Measurements from ENCODE around the gene CAPN7.

Gene CAPN7

DNA sequence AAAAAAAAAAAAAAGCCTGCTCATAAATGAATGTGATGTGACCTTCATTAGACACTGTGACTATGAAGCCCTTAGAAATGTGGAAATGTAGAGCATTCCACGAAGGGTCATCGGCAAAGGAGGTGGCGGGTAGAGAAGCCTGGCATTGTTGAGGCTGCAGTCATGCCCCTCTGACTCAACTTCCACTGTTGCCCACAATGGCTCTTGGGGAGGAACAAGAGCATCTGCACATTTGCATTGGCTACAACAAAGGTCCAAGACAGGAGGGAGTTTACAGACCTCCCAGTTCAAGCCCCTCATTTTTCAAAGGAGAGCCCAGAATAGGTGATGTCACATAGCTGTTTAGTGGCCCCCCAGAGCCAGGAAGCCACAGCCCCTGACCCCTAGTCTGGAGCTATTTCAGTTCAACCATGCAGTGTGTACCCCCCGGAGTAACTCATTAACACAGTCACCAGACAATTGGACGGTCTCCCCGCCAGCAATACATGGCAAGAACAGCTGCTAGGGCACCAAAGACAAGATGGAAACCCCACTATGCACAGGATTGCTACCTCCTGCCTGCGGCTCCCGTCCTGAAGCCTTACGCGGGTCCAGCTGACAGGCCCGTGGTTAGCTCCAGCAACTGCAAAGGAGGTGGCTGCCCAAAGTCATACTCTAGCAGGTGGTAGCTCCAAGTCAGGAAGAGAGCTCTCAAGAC is 70.1 kb downstream of the CAPN7 start:
- DNase-seq (ENCODE audit: low spot score), result no peak

DNA sequence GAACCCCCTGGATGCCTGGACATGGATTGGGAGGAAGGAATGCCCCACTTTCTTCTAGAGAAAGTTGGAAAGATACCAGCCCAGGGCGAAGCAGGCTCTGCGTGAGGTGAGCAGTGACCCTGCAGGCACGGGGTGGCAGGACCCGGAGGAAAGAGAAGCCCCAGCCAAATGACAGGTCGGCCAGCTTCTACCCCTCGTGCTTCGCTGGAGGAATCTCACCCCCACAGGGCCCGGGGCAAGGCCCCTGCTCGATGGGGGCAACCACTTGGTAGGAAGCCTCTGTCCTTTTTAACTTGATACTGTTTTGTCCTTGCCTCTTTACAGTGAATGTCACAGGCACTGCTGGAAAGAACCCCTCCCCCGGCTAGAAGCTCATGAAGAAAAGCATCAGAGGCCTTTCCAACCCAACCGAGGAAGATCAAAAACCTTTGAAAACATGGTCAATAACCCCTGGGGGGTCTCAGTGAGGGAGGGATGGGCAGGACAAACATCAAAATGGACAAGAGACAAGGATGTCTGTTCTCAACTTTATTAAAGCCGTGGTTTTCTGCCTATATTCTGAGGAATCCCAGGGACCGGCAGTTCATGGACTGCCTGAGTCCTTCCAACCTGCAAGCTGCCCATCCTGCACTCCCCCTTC is 71.9 kb downstream of the CAPN7 start:
- no peak for DNase-seq (ENCODE audit: low spot score)

DNA sequence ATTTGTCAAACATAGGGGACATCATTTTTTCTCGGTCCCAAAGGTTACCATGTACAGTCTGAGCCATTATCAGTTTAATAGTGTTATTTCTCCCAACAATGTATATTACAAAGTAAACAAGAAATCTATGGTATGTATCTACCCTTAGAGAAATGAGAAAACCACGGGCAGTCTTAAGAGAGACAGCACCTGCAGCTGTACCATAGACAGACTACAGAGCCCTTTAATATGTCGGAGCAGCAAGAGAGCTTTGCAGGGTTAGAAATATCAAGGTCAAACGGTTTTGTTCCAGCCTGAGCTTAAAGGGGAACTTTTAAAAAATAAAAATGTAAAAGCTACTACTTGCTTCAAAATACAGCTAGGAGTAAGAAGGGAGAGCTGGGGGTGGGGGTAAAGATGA is 73.2 kb downstream of the CAPN7 start:
- DNase-seq (ENCODE audit: low spot score), result no peak

DNA sequence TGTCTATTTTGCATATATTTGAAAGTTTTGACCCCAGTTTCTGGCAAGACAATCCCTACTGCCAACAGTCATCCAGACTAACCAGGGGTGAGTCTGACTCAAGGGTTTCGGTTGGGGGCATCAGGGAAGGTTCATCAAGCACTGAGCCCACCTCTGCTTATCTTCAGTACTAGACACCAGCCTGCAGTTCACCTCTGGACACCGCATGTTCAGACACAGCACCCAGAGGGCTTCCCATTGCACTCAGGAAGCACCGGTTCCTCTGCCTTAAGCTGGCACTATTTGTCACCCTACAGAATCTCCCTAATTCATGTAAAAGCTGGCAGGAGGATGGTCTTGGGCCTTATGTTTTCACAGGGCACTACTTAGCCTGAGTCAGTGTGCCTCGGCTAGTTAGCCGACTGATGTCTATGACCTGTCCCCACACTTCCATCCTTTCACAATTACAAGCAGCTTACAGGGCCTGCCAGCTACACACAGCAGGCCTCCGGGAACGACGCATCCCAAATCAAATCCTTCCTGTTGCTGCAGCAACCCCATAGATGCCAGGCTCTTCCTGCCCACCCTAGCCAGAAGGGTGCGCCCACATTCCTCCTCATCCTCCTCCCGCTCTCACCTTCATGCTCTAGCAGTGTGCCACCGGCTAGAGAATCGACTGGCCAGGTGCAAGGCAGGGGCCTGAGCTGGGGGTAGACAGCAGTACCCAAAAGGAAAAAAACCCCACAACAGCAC is 73.8 kb downstream of the CAPN7 start:
- DNase-seq (ENCODE audit: low spot score), result no peak

DNA sequence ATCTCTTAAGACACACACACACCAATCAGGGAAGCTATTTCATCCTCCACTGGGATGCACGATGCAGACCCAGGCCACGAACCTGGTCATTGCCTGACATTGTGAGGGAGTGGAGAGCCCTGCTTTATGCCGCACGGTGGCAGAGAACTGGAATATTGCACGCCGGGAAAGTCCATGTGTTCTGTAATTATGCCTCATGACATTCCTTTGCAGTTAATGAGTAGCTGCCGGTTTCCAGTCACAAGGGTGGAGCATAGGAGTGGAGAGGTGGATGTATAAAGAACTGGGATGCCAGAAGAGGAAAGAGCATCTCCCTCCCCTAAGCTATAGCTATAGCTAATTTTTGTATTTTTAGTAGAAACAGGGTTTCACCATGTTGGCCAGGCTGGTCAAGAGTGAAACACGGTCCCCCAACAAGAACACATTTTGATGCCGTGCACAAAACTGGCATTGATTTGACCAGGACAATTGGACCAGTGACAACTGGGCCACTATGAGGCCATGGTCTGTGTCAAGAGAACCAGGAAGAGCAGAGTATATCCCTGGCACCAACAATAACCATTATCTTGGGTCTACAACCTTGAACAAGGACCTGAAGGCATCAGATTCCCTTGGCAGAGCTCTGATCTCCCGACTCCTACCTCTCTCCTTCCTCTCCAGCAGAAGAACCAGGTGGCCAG is 74.9 kb downstream of the CAPN7 start:
- DNase-seq (ENCODE audit: low spot score), result peak; percentile 72

DNA sequence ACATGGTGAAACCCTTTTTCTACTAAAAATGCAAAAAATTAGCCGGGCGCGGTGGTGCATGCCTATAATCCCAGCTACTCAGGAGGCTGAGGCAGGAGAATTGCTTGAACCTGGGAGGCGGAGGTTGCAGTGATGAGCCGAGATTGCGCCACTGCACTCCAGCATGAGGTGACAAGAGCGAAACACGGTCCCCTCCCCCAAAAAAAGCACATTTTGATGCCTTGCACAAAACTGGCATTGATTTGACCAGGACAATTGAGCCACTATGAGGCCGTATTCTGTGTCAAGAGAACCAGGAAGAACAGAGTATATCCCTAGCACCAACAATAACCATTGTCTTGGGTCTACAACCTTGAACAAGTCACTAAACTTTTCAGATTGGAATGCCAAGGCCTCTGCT is 75.8 kb downstream of the CAPN7 start:
- DNase-seq (ENCODE audit: low spot score), result no peak

DNA sequence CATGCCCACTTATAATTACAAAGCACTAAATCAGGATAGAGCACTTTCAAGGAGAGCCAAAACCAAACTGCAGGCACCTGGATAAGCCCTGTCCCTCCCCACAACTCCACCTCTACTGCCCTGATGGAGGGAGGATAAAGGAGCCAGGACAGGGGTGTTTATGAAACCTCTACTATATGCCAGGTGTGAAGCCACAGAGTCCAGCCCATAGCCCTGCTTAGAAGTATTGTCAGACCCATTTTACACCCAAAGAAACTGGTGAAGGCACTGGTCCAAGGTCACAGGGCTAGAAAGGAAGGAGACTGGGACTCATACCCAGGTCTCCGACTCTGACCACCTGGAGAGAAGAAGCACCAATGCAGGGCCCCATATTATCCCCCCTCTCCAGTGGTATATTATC is 77.7 kb downstream of the CAPN7 start:
- no peak for DNase-seq (ENCODE audit: low spot score)

DNA sequence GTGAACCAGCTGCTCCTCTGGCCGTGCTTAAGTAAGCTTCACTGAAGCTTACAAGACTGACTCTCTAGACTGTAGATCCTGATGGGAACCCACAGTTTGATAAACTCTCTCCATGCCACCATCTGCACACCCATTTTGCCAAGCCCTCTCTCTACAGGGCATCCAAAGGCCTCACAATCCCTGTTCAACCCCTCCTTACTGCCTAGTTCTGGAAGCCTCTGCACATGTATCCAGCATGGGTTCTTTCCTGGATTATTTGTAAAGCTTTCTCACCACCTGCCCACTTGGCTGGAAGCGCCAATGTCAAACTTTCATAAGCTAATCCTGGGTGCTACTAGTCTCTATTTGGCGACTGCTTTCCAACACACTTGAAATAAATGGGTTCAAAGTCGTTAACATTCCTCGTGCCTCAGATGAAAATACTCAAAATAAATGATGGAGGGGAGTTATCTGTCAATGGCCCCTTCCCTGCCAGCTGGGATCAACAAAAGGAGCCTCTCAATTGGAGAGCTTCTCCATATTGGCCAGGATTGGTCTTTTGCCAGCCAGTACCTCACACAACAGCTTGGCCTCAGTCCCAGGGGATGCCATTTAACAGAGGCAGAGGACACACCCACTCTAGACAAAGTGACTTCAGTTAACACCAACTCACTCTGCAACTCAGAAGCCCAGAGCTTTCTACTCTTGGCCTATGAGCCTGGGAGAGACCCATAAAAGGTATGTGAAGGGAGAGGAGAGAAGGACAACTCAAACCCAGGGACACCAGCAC is 78.3 kb downstream of the CAPN7 start:
- no peak for DNase-seq (ENCODE audit: low spot score)

DNA sequence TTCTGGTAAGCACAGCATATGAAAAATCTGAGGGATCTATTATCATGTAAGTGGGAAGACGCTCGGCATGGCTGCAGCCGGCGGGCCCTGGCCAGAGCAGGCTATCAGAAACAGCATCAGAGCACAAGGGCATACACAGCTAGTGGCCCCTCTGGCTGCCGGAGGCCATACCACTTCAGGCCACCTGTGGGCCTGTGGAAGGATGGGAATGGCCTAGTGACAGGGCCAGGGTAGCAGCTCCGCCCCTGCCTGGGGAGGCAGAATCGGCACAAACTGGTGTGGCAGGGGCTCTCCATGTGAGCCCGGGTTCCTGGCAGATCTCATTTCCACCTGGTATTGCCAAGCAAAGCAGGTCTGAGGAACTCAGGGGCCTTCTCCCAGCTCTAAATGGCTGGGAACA is 80.0 kb downstream of the CAPN7 start:
- no peak for DNase-seq (ENCODE audit: low spot score)

DNA sequence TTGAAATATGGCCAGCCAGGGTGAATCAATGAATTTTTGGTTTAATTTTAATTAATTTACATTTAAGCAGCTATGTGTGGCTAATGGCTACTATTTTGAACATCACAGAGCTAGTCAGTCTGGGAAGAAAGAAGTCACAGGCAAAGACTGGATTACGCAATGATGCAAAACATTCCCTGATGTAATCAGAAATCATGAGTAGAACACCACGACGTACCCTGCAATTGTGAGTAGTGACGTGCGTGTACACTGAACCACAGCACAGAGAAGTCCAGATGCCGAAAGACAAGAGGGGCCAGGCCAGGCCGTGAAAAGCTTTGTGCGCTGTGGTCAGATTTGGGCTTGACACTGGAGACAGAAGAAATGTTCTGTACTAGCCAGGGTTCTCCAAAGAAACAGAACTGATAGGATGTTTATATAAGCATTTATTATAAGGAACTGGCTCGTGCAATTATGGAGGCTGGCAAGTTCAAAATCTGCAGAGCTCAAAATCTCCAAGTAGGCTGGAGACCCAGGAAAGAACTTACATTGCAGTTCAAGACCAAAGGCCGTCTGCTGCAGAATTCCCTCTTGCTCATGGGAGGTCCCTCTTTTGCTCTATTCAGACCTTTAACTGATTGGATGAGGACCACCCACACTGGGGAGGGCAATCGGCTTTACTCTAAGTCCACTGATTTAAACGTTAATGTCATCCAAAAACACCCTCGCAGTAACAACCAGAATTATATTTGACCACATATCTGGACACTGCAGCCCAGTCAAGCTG is 81.7 kb downstream of the CAPN7 start:
- no peak for DNase-seq (ENCODE audit: low spot score)

DNA sequence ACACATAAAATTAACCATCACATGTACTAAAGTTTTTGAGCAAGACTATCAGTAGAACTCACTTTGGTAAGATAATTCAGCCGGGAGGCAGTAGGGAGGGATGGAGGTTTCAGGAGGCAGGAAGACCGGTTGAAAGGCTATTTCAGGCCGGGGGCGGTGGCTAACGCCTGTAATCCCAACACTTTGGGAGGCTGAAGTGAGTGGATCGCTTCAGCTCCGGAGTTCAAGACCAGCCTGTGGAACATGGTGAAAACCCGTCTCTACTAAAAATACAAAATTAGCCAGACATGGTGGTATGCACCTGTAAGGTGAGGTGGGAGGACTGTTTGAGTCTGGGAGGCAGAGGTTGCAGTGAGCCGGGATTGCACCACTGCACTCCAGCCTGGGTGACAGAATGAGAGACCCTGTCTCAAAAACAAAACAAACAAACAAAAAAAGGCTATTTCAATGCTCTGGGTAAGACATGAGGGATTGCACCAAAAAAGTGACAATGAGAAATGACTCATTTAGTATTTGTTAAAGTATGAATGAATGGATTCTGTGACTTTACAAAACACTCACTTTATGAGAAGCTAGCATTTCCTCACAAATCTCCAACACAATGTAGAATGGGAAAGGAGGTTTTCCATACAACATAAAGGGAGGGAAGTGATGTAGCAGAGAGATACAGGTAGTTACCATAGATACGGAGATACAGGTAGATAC is 82.4 kb downstream of the CAPN7 start:
- no peak for DNase-seq (ENCODE audit: low spot score)

DNA sequence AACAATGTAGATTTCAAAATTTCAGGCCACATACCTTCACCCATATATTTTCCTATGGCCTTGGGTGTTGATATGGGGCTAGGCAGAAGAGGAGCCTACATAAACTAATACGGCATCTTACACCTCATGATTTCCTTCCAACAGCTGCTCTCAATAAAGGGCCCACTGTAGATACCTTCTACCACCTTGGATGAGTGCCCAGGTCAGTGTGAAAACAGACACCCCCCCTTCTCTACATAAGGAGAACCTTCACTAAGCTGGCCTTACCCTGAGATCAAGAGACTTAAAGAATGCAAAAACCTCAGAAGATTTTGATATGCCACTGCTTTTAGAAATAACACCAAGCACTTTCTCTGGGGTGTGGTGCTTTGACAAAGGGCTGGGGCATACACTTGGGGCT is 83.6 kb downstream of the CAPN7 start:
- no peak for DNase-seq (ENCODE audit: low spot score)

DNA sequence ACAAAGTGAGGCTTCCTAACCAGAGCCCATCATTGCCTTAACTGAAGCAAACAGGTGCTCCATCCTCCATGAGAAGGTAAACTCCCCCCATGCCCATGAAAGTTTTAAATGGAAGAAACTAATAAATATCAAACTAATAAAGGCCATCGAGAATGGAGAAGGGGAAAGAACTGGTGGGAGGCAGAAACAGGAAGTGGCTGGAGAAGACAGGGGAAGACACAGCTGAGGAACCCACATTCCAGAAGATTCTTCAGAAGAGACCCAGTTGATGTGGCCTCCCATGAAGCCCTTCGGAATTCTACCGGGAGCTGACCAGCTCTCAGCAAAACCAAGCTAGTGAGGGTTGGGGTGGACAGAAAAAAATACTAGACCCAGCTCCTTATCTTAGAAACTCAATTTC is 84.7 kb downstream of the CAPN7 start:
- no peak for DNase-seq (ENCODE audit: low spot score)

DNA sequence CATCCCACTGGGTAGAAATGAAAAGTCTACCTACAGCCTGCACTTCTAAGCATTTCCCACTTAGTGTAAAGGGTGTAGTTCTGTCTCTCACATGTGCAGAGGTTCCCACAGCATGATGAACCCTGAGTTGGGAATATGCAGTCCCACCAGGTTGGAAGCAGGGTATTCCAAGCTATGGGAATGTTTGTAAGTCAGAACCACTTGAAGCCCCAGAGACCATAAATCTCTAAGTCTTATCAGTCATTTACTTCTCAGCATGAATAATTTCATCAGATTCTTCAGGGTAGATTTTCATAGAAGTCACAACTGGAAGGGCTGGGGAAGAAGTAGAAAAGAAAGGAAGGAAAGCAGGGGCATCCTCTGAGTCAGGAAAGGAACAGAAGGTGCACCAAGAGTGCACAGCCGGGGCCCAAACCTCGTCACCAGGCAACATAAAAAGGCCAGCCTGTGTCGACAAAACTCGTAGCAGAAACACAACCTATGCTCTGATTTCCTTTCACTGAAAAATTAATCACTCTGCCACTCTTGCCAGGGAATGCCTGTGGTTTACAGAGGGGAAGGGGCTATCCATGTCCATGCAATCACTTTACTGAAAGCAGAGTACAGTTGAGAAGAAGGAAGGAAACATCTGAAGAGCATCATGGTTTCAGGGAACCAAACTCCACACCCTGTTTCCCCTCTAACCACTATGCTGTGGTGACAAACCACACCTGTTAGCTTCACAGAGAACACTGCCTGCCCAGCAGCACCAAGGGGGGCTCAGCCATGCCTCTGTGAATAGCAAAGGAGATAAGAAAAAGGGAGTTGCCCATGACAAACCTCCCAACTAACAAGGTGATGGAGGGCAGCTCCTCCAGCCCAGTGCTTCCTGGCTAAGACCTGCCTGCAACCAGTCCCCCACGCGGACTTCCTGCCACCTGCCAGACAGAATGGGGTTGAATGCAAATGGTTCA is 85.8 kb downstream of the CAPN7 start:
- DNase-seq (ENCODE audit: low spot score), result no peak

DNA sequence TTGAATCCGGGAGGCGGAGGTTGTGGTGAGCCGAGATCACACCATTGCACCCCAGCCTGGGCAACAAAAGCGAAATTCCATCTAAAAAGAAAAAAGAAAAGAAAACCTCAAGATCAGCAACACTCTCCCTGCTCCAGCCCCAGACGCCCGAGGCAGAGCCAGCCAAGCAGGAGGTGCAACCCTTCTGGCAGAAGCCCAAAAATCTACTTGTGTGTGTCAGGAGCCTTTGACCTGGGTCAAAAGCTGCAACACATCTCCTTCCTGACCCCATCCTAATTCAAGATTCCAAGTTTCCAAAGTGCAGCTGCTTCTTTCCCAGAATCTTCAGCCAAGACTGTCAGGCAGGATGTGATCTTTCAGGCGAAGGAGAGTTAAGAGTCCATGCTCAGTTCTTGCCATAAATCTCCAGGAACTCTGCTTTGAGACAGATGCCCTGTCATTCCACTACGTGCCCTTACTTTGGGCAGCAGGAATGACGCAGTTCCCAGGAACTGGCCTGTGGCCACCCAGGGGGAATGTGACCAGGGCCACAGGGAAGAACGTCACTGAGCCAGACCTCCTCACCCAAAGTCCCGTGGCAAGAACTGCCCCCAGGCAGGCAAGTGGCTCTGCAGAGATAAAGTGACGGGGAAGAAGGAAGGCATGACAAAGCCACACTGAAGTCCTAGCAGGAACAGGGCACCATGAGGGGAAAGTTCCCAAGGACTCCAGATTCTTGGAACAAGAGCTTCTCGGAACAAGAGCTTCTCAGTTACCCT is 86.9 kb downstream of the CAPN7 start:
- no peak for DNase-seq (ENCODE audit: low spot score)

DNA sequence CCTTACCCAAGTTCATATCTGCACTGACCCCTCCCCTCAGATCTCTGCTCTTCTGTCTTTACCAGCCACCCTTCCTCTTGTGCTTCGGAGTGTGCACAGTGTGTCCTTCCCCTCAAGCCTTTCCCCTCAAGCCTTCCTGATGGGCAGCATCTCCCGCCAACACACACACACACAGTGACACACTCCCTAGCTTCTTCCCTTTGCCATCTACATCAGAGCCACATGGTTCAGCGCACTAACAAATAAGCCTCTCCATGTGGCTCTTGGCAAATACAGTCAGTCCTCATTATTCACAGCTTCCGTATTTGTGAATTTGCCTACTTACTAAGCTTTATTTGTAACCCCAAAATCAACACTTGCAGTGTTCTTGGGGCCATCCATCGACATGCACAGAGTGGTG is 88.9 kb downstream of the CAPN7 start:
- no peak for DNase-seq (ENCODE audit: low spot score)

DNA sequence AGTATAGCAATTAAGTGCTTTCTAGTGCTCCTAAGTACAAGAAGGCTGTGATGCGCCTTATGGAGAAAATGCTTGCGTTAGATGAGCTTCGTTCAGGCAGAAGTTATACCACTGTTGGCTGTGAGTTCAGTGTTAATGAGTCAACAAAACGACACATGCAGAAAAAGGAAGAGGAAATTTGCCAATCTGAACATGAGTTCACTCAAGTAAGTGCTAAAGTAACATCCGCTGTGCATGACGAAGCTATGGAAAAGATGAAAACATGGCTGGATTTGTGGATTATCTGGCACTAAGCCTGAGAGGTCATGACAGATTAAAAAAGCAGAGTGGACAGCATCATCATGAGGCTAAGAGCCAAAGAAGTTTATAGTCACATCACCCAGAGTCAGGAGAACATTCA is 89.5 kb downstream of the CAPN7 start:
- DNase-seq (ENCODE audit: low spot score), result no peak

DNA sequence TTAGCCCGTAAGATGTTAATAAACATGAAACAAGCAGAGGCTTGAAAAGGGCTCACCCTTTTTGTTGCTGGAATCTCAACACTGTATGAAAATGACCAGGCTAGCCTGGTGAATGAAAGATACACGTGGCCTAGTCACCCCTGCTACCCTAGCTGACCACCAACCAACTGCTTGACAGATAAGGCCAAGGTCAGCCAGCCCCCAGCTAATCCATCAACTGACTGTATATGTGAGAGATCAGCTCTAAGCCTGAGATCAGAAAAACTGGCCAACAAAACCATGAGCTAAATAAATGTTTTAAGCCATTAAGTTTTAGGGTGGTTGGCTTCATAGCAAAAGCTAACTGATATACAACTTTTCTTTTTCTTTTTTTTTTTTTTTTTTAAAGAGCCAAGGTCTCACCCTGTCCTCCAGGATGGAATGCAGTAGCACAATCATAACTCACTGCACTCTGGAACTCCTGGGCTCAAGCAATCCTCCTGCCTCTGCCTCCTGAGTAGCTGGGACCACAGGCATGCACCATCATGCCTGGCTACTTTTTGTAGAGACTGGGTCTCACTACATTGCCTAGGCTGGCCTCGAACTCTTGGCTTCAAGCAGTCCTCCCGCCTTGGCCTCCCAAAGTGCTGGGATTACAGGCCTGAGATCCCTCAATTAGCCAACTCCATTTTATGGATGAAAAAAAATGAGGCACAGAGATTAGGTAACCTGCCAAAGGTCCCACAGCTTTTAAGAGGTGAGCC is 91.7 kb downstream of the CAPN7 start:
- DNase-seq (ENCODE audit: low spot score), result no peak
